ENCODE data around the gene CBX2.

Gene CBX2

GRCh38 chr17:79834565-79835469, 56.9 kb downstream of the CBX2 start:
- no peaks in the 10 kb centered on the region for H3K27me3 ChIP-seq (ENCODE audit: control insufficient read depth, insufficient read depth, low read length)
- H2AFZ ChIP-seq = no peak overlapping the region
- no peak overlapping the region for H3K9ac ChIP-seq
- TF ChIP-seq CTCF (IDR thresholded peaks at IDR 0.05) = peak; percentile 47
- H3K36me3 ChIP-seq (ENCODE audit: control insufficient read depth, insufficient read depth, low read length) = no peaks in the 10 kb centered on the region
- no peak overlapping the region for H3K4me2 ChIP-seq (ENCODE audit: low read length)
- H3K4me3 ChIP-seq (ENCODE audit: low read depth, low read length) = no peak overlapping the region
- no peak overlapping the region for H3K27ac ChIP-seq
- H3K9me3 ChIP-seq (ENCODE audit: control insufficient read depth, low read length) = no peaks in the 10 kb centered on the region
- H3K79me2 ChIP-seq = peaks cover 23% of the 10 kb centered on the region
- H3K4me1 ChIP-seq = peaks cover 25% of the 10 kb centered on the region

- no peak overlapping the region for H2AFZ ChIP-seq
- peak overlapping the region; percentile 100 for H3K4me2 ChIP-seq (ENCODE audit: low read length)
- H3K9me3 ChIP-seq (ENCODE audit: control insufficient read depth, low read length) = no peaks in the 10 kb centered on the region
- no peak for TF ChIP-seq CTCF (IDR thresholded peaks at IDR 0.05)
- peaks cover 23% of the 10 kb centered on the region for H3K79me2 ChIP-seq
- H3K9ac ChIP-seq = no peak overlapping the region
- H3K4me1 ChIP-seq = peaks cover 25% of the 10 kb centered on the region
- H3K27me3 ChIP-seq (ENCODE audit: control insufficient read depth, insufficient read depth, low read length) = no peaks in the 10 kb centered on the region
- H3K4me3 ChIP-seq (ENCODE audit: low read depth, low read length) = peak overlapping the region; percentile 81
- no peak overlapping the region for H3K27ac ChIP-seq
- H3K36me3 ChIP-seq (ENCODE audit: control insufficient read depth, insufficient read depth, low read length) = no peaks in the 10 kb centered on the region
Observed at GRCh38 chr17:79835470-79835899, 57.5 kb downstream of the CBX2 start.

- H3K4me3 ChIP-seq (ENCODE audit: low read depth, low read length) = peak overlapping the region; percentile 81
- no peak for TF ChIP-seq CTCF (IDR thresholded peaks at IDR 0.05)
- H3K4me1 ChIP-seq = peaks cover 21% of the 10 kb centered on the region
- no peaks in the 10 kb centered on the region for H3K9me3 ChIP-seq (ENCODE audit: control insufficient read depth, low read length)
- H3K9ac ChIP-seq = no peak overlapping the region
- H3K4me2 ChIP-seq (ENCODE audit: low read length) = peak overlapping the region; percentile 100
- H3K27me3 ChIP-seq (ENCODE audit: control insufficient read depth, insufficient read depth, low read length) = no peaks in the 10 kb centered on the region
- no peaks in the 10 kb centered on the region for H3K36me3 ChIP-seq (ENCODE audit: control insufficient read depth, insufficient read depth, low read length)
- no peak overlapping the region for H3K27ac ChIP-seq
- no peak overlapping the region for H2AFZ ChIP-seq
- peaks cover 23% of the 10 kb centered on the region for H3K79me2 ChIP-seq
Observed at GRCh38 chr17:79835953-79836509, 58.1 kb downstream of the CBX2 start.

- Histone ChIP-seq H3K4me2 (ENCODE audit: low read length) (peak overlapping the region; percentile 100), H3K9me3 (ENCODE audit: control insufficient read depth, low read length) (no peaks in the 10 kb centered on the region), H2AFZ (no peak overlapping the region), H3K79me2 (peaks cover 23% of the 10 kb centered on the region), H3K27me3 (ENCODE audit: control insufficient read depth, insufficient read depth, low read length) (peaks cover under 1% of the 10 kb centered on the region), H3K9ac (no peak overlapping the region), H3K4me3 (ENCODE audit: low read depth, low read length) (peak overlapping the region; percentile 81), H3K4me1 (peaks cover 16% of the 10 kb centered on the region), H3K27ac (no peak overlapping the region), H3K36me3 (ENCODE audit: control insufficient read depth, insufficient read depth, low read length) (no peaks in the 10 kb centered on the region)
- TF ChIP-seq CTCF (IDR thresholded peaks at IDR 0.05) = no peak
Observed at GRCh38 chr17:79836510-79836971, 58.6 kb downstream of the CBX2 start.
